Smooth muscle cell (in vitro differentiated cells): ENCODE data around the gene TUBA3E. TPM values are rescaled to one million over a fixed set of nuclear protein-coding genes. Genes with fewer than 3 reads are reported as not detected.
"Not testable (repeated sequence)": the region's sequence is repeated elsewhere in the genome, so short reads cannot be mapped to it uniquely, and the experiment has no call there.

Source experiments
- DNase-seq: peaks from one replicate; lab custom pipeline; 2025; ENCODE audit not compliant: unreplicated experiment; lab: John Stamatoyannopoulos, UW
- H2AFZ ChIP-seq: fragments of 200-600 bp; sonication (generic); 2 replicates; pipeline ENCODE4 v1.6.0; 2016; ENCODE audit warnings: antibody characterized with exemption, low read depth, mild to moderate bottlenecking
- H3F3A ChIP-seq: fragments of 200-600 bp; sonication (generic); 2 replicates; pipeline ENCODE4 v1.6.0; 2017; ENCODE audit warnings: antibody characterized with exemption, low read depth
- H3K27ac ChIP-seq: fragments of 200-600 bp; sonication (generic); 2 replicates; pipeline ENCODE4 v1.5.1; 2016; ENCODE audit warnings: low read depth, mild to moderate bottlenecking
- H3K27me3 ChIP-seq: fragments of 200-600 bp; sonication (generic); 2 replicates; pipeline ENCODE4 v1.6.1; 2016; ENCODE audit warnings: low read depth, mild to moderate bottlenecking
- H3K36me3 ChIP-seq: fragments of 200-600 bp; sonication (generic); 2 replicates; pipeline ENCODE4 v1.5.1; 2016; ENCODE audit warnings: low read depth
- H3K4me1 ChIP-seq: fragments of 200-600 bp; sonication (generic); 2 replicates; pipeline ENCODE4 v1.5.1; 2016; ENCODE audit warnings: low read depth
- H3K4me2 ChIP-seq: fragments of 200-600 bp; sonication (generic); 2 replicates; pipeline ENCODE4 v1.6.0; 2016; ENCODE audit warnings: mild to moderate bottlenecking
- H3K4me3 ChIP-seq: fragments of 200-600 bp; sonication (generic); 2 replicates; pipeline ENCODE4 v1.5.1; 2016; ENCODE audit warnings: mild to moderate bottlenecking
- H3K79me2 ChIP-seq: fragments of 200-600 bp; sonication (generic); 2 replicates; pipeline ENCODE4 v1.6.0; 2016; ENCODE audit warnings: low read depth, mild to moderate bottlenecking
- H3K9ac ChIP-seq: fragments of 200-600 bp; sonication (generic); 2 replicates; pipeline ENCODE4 v1.6.0; 2016; ENCODE audit warnings: low read depth
- H3K9me3 ChIP-seq: fragments of 200-600 bp; sonication (generic); replicated peaks from 2 replicates; pipeline ENCODE4 v1.5.1; 2016; ENCODE audit warnings: low read depth
- H4K20me1 ChIP-seq: fragments of 200-600 bp; sonication (generic); 2 replicates; pipeline ENCODE4 v1.6.0; 2016; ENCODE audit warnings: low read depth
- CTCF ChIP-seq: fragments of 200-600 bp; sonication (generic); IDR thresholded peaks from 2 replicates; pipeline ENCODE4 v1.5.1; 2017; ENCODE audit warnings: borderline replicate concordance, mild to moderate bottlenecking, antibody characterized with exemption; ENCODE audit not compliant: insufficient read depth, poor library complexity, severe bottlenecking
- WGBS: methylation state at CpG from one replicate; pipeline ENCODE4 v1.1.7; 2016; ENCODE audit warnings: low lambda C conversion rate; 5-methylcytosine and 5-hydroxymethylcytosine counted together
- polyA plus RNA-seq: library from polyadenylated mRNA; unstranded; fragments of >200 nt; fragmentation: Nextera tagmentation; extraction: Ambion mirVana; gene quantifications from 2 replicates; pipeline ENCODE4 v1.2.1, GENCODE V29; 2016
- total RNA-seq: library from RNA; depleted of rRNA; stranded (reverse); fragments of >200 nt; gene quantifications from 2 replicates; pipeline ENCODE4 v1.2.3, GENCODE V29; 2014

The TUBA3E gene
- total and polyA plus RNA-seq, 2 experiments from 2014 or later, result not detected

GRCh38 chr2:130160131-130160530 lies 38.1 kb downstream of the TUBA3E start:
- TF ChIP-seq CTCF, result no peak
- H3K4me2 ChIP-seq, result no peak overlapping the region
- H2AFZ ChIP-seq, result no peak overlapping the region
- H3K9ac ChIP-seq, result no peak overlapping the region
- DNase-seq, result no peak
- H3K36me3 ChIP-seq, result peaks cover under 1% of the 10 kb centered on the region
- no peaks in the 10 kb centered on the region for H3K9me3 ChIP-seq
- no peaks in the 10 kb centered on the region for H3K4me1 ChIP-seq
- H3K4me3 ChIP-seq, result no peak overlapping the region
- no peaks in the 10 kb centered on the region for H3K79me2 ChIP-seq
- 96% methylated on average over 6 of the region's 6 CpGs for WGBS
- no peaks in the 10 kb centered on the region for H3K27me3 ChIP-seq
- H4K20me1 ChIP-seq, result no peaks in the 10 kb centered on the region
- H3K27ac ChIP-seq, result no peak overlapping the region
- no peaks in the 10 kb centered on the region for H3F3A ChIP-seq

- not testable (repeated sequence) for H3K27ac ChIP-seq, H3K4me3 ChIP-seq, H3K4me1 ChIP-seq, H3K4me2 ChIP-seq, H3K9ac ChIP-seq, H3K36me3 ChIP-seq, H3K27me3 ChIP-seq, H3K9me3 ChIP-seq, H2AFZ ChIP-seq, DNase-seq, H3K79me2 ChIP-seq, H4K20me1 ChIP-seq, H3F3A ChIP-seq
- 95% methylated on average over 4 of the region's 4 CpGs for WGBS
Measured at GRCh38 chr2:130159376-130159775, 38.9 kb downstream of the TUBA3E start.

- no peak for TF ChIP-seq CTCF
- Histone ChIP-seq H3K9ac (no peak overlapping the region), H3K4me2 (no peak overlapping the region), H3K27ac (no peak overlapping the region), H3K9me3 (no peaks in the 10 kb centered on the region), H3K27me3 (no peaks in the 10 kb centered on the region), H3K36me3 (no peaks in the 10 kb centered on the region), H2AFZ (no peak overlapping the region), H3K4me1 (no peaks in the 10 kb centered on the region), H4K20me1 (no peaks in the 10 kb centered on the region), H3K79me2 (no peaks in the 10 kb centered on the region), H3K4me3 (no peak overlapping the region), H3F3A (no peaks in the 10 kb centered on the region)
- 97% methylated on average over 5 of the region's 9 CpGs for WGBS
- no peak for DNase-seq
Measured at GRCh38 chr2:130158631-130159030, 39.6 kb downstream of the TUBA3E start.

GRCh38 chr2:130157825-130158514 lies 40.3 kb downstream of the TUBA3E start:
- H3K9me3 ChIP-seq, H3K4me2 ChIP-seq, H2AFZ ChIP-seq, H3K79me2 ChIP-seq, H3K27ac ChIP-seq, H3K36me3 ChIP-seq, H3K4me1 ChIP-seq, H3K9ac ChIP-seq, H3F3A ChIP-seq, H4K20me1 ChIP-seq, H3K27me3 ChIP-seq, DNase-seq, H3K4me3 ChIP-seq: not testable (repeated sequence)
- WGBS, result 93% methylated on average over 13 of the region's 13 CpGs

- H3K79me2 ChIP-seq, DNase-seq, H3K4me2 ChIP-seq, H3K9ac ChIP-seq, H3K4me1 ChIP-seq, H3K36me3 ChIP-seq, H3K9me3 ChIP-seq, H4K20me1 ChIP-seq, H3K27me3 ChIP-seq, H2AFZ ChIP-seq, H3F3A ChIP-seq, H3K4me3 ChIP-seq, H3K27ac ChIP-seq: not testable (repeated sequence)
- WGBS, result 89% methylated on average over 12 of the region's 12 CpGs
Measured at GRCh38 chr2:130157354-130157753, 40.9 kb downstream of the TUBA3E start.
